ENCODE measurements around the gene GALNTL6.
"Not testable (repeated sequence)": the region's sequence is repeated elsewhere in the genome, so short reads cannot be mapped to it uniquely, and the experiment has no call there.

Gene GALNTL6

DNA sequence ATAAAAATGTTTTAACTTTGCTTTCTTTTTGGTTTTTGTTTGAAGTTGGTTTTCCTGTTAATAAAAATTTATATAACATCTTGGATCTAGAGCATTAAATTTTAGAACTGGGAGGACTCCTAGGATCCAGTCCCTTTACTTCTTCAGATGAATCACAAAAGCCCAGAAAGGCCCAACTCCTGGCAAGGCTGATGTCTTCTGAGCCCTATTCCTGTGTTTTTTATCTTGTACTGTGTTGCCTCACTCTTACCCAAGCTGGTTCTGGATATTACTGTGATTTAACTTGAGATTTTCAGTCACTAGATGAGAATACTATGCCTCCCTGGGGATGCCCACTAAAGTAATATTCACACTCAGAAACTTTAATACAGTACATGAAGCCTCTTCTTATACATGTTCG, 1228.3 kb downstream of the GALNTL6 start:
- Histone ChIP-seq H3K27me3 (ENCODE audit: control insufficient read depth in 1 of 2, insufficient read depth in 2 of 2, low read length in 2 of 2) (no peaks in the 10 kb centered on the region), H3K4me1 (ENCODE audit: control insufficient read depth, insufficient read depth, low read length) (no peaks in the 10 kb centered on the region), H3K36me3 (ENCODE audit: control insufficient read depth in 2 of 2, insufficient read depth in 2 of 2, low read length in 2 of 2) (no peaks in the 10 kb centered on the region), H3K4me3 (ENCODE audit: low read length in 2 of 2) (no peak overlapping the region), H3K9me3 (ENCODE audit: control insufficient read depth in 2 of 2, low read length in 2 of 2) (no peaks in the 10 kb centered on the region), H3K9ac (ENCODE audit: low read length in 2 of 2) (no peak overlapping the region), H3K27ac (ENCODE audit: low read length) (no peak overlapping the region)

DNA sequence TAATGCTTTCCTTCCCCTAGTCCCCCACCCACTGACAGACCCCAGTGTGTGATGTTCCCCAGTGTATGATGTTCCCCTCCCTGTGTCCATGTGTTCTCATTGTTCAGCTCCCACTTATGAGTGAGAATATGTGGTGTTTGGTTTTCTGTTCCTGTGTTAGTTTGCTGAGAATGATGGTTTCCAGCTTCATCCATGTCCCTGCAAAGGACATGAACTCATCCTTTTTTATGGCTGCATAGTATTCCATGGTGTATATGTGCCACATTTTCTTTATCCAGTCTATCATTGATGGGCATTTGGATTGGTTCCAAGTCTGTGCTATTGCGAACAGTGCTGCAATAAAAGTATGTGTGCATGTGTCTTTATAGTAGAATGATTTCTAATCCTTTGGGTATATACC, 1228.9 kb downstream of the GALNTL6 start:
- not testable (repeated sequence) for H3K27ac ChIP-seq (ENCODE audit: low read length); H3K9me3 ChIP-seq (ENCODE audit: control insufficient read depth in 2 of 2, low read length in 2 of 2); H3K4me1 ChIP-seq (ENCODE audit: control insufficient read depth, insufficient read depth, low read length); H3K36me3 ChIP-seq (ENCODE audit: control insufficient read depth in 2 of 2, insufficient read depth in 2 of 2, low read length in 2 of 2); H3K9ac ChIP-seq (ENCODE audit: low read length in 2 of 2); H3K27me3 ChIP-seq (ENCODE audit: control insufficient read depth in 1 of 2, insufficient read depth in 2 of 2, low read length in 2 of 2); H3K4me3 ChIP-seq (ENCODE audit: low read length in 2 of 2)

DNA sequence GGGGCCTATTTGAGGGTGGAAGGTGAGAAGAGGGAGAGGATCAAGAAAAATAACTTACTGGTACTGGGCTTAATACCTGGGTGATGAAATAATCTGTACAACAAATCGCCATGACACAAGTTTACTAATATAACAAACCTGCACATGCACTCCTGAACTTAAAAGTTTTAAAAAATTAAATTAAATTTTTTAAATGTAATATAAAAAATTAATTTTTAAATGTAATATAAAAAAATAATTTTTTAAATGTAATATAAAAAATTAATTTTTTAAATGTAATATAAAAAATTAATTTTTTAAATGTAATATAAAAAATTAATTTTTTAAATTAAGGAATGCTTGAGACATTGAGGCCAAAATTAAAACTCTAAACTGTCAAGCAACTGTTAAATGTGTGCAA, 1231.1 kb downstream of the GALNTL6 start:
- Histone ChIP-seq H3K27me3 (ENCODE audit: control insufficient read depth in 1 of 2, insufficient read depth in 2 of 2, low read length in 2 of 2) (no peaks in the 10 kb centered on the region), H3K9me3 (ENCODE audit: control insufficient read depth in 2 of 2, low read length in 2 of 2) (no peaks in the 10 kb centered on the region), H3K4me3 (ENCODE audit: low read length in 2 of 2) (no peak overlapping the region), H3K36me3 (ENCODE audit: control insufficient read depth in 2 of 2, insufficient read depth in 2 of 2, low read length in 2 of 2) (no peaks in the 10 kb centered on the region), H3K4me1 (ENCODE audit: control insufficient read depth, insufficient read depth, low read length) (no peaks in the 10 kb centered on the region), H3K27ac (ENCODE audit: low read length) (no peak overlapping the region), H3K9ac (ENCODE audit: low read length in 2 of 2) (no peak overlapping the region)

DNA sequence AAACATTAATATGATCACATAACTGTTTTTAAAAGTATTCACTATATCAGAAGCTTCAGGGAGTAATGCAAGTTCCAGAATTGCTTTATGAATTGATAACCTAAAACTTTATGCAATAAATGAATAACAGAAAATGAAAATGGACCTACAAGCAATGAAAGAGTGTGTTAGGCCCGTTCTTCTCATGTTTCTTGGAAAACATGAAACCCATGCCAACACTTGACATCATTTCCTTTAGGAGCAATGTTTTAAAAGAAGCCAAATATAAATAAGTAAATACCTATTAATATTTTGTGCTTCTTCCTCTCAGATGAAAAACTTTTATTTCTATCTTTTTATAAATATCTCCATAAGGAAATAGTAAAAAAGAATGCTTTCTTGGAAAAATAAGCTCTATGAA, 1232.4 kb downstream of the GALNTL6 start:
- H3K9me3 ChIP-seq (ENCODE audit: control insufficient read depth in 2 of 2, low read length in 2 of 2), result no peaks in the 10 kb centered on the region
- no peak overlapping the region for H3K9ac ChIP-seq (ENCODE audit: low read length in 2 of 2)
- H3K4me1 ChIP-seq (ENCODE audit: control insufficient read depth, insufficient read depth, low read length), result no peaks in the 10 kb centered on the region
- H3K36me3 ChIP-seq (ENCODE audit: control insufficient read depth in 2 of 2, insufficient read depth in 2 of 2, low read length in 2 of 2), result no peaks in the 10 kb centered on the region
- H3K27ac ChIP-seq (ENCODE audit: low read length), result no peak overlapping the region
- no peak overlapping the region for H3K4me3 ChIP-seq (ENCODE audit: low read length in 2 of 2)
- no peaks in the 10 kb centered on the region for H3K27me3 ChIP-seq (ENCODE audit: control insufficient read depth in 1 of 2, insufficient read depth in 2 of 2, low read length in 2 of 2)

DNA sequence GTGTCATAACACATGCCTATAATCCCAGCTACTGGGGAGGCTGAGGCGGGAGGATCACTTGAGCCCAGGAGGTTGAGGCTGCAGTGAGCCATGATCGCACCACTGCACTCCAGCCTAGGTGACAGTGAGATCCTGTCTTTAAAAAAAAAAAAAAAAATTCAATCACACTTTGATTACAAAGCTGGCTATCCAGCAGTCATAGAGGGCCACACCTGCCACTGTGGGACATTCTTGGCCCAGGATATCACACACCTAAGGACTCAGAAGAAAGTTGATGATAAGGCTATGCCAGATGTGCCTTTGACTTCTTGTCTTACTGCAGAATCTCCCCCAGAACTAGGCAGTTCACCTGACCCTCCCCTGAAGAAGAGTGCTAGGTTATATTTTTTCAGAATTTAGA, 1232.9 kb downstream of the GALNTL6 start:
- no peak overlapping the region for H3K9ac ChIP-seq (ENCODE audit: low read length in 2 of 2)
- H3K4me3 ChIP-seq (ENCODE audit: low read length in 2 of 2), result no peak overlapping the region
- no peak overlapping the region for H3K27ac ChIP-seq (ENCODE audit: low read length)
- H3K27me3 ChIP-seq (ENCODE audit: control insufficient read depth in 1 of 2, insufficient read depth in 2 of 2, low read length in 2 of 2), result no peaks in the 10 kb centered on the region
- no peaks in the 10 kb centered on the region for H3K4me1 ChIP-seq (ENCODE audit: control insufficient read depth, insufficient read depth, low read length)
- H3K36me3 ChIP-seq (ENCODE audit: control insufficient read depth in 2 of 2, insufficient read depth in 2 of 2, low read length in 2 of 2), result no peaks in the 10 kb centered on the region
- no peaks in the 10 kb centered on the region for H3K9me3 ChIP-seq (ENCODE audit: control insufficient read depth in 2 of 2, low read length in 2 of 2)

DNA sequence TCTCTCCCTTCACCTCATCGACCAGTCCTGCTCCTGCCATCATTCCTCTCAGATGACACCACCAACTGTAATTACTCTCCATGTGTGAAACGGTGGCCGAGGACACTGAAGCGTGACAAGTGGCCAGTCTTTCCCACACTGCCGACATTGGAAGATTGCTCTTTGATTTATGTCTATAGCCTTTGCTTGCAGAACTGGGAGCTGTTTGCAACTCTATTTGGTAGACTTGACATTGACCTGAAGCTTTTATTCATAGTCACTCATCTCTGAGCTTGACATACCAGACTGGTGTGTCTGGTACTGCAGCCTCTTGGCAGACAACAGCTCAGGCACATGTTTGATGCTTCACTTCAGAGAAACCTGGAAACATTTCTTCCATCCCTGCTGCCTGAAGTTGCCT, 1233.6 kb downstream of the GALNTL6 start:
- Histone ChIP-seq H3K4me1 (ENCODE audit: control insufficient read depth, insufficient read depth, low read length) (no peaks in the 10 kb centered on the region), H3K27ac (ENCODE audit: low read length) (no peak overlapping the region), H3K36me3 (ENCODE audit: control insufficient read depth in 2 of 2, insufficient read depth in 2 of 2, low read length in 2 of 2) (no peaks in the 10 kb centered on the region), H3K9ac (ENCODE audit: low read length in 2 of 2) (no peak overlapping the region), H3K9me3 (ENCODE audit: control insufficient read depth in 2 of 2, low read length in 2 of 2) (no peaks in the 10 kb centered on the region), H3K4me3 (ENCODE audit: low read length in 2 of 2) (no peak overlapping the region), H3K27me3 (ENCODE audit: control insufficient read depth in 1 of 2, insufficient read depth in 2 of 2, low read length in 2 of 2) (no peaks in the 10 kb centered on the region)

DNA sequence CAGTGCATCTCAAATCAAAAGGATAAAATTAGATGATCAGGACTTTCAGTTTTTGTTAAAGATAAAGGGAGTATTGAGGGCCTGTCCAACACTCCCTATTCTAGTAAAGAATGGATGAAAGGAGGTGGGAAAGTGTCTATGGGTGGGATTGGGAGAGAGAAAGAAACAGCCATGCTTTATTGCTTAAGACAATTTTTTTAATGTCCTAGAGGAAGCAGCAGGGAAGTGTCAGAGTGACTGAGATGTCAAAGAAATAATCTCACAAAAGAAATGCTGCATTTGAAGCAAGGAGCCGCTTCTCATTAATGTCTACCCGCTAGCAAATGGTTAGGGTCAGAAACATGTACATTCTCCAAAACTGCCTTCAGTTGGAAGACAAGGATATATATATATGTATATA, 1238.0 kb downstream of the GALNTL6 start:
- no peaks in the 10 kb centered on the region for H3K27me3 ChIP-seq (ENCODE audit: control insufficient read depth in 1 of 2, insufficient read depth in 2 of 2, low read length in 2 of 2)

DNA sequence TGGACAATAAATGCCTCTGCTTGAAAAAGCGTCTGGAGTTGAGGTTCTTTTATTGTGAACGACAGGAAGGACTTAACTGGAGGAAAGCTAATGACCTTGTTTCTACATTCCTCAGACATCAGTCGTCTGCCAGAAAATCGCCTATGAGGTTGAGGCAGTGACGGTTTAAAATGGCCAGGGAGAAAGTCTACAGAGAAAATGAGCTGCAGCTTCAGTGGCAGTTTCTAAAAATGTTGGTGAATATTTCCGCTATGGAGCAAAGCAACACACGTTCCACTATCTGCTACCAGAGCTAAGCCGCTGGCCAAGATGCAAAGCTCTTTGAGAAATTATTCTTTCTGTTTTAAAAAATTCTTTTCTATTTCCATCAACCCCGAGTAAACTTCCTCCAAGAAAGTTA, 1238.5 kb downstream of the GALNTL6 start:
- Histone ChIP-seq H3K4me3 (ENCODE audit: low read length in 2 of 2) (peak overlapping the region in 1 of 2 donors; percentile 50), H3K27ac (ENCODE audit: low read length) (no peak overlapping the region), H3K9ac (ENCODE audit: low read length in 2 of 2) (no peak overlapping the region), H3K4me1 (ENCODE audit: control insufficient read depth, insufficient read depth, low read length) (no peaks in the 10 kb centered on the region), H3K36me3 (ENCODE audit: control insufficient read depth in 2 of 2, insufficient read depth in 2 of 2, low read length in 2 of 2) (no peaks in the 10 kb centered on the region), H3K27me3 (ENCODE audit: control insufficient read depth in 1 of 2, insufficient read depth in 2 of 2, low read length in 2 of 2) (no peaks in the 10 kb centered on the region), H3K9me3 (ENCODE audit: control insufficient read depth in 2 of 2, low read length in 2 of 2) (no peaks in the 10 kb centered on the region)

More for the DNA sequence above, 1238.0 kb downstream of the GALNTL6 start:
- Histone ChIP-seq H3K9ac (ENCODE audit: low read length in 2 of 2) (no peak overlapping the region), H3K4me3 (ENCODE audit: low read length in 2 of 2) (no peak overlapping the region), H3K36me3 (ENCODE audit: control insufficient read depth in 2 of 2, insufficient read depth in 2 of 2, low read length in 2 of 2) (no peaks in the 10 kb centered on the region), H3K9me3 (ENCODE audit: control insufficient read depth in 2 of 2, low read length in 2 of 2) (no peaks in the 10 kb centered on the region), H3K4me1 (ENCODE audit: control insufficient read depth, insufficient read depth, low read length) (no peaks in the 10 kb centered on the region), H3K27ac (ENCODE audit: low read length) (no peak overlapping the region)

DNA sequence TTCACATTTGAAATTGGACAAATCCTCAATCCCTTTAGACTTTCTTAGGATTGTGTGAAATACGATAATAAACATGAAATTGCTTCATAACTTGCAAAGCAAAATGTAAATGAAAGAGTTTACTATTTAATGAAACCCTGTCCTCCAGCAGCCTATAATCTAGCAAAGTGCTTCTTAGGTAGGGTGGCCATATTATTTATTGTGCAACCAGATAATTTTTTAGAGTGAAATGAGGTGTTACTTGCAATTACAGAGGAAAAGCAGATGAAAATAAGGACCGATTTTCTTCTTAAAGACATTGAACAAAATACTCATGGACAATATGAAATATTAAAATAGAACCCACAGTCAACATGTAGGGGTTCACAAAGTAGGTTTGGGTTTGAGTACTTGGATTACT, 1239.2 kb downstream of the GALNTL6 start:
- no peaks in the 10 kb centered on the region for H3K36me3 ChIP-seq (ENCODE audit: control insufficient read depth in 2 of 2, insufficient read depth in 2 of 2, low read length in 2 of 2)
- H3K4me3 ChIP-seq (ENCODE audit: low read length in 2 of 2), result no peak overlapping the region
- H3K9me3 ChIP-seq (ENCODE audit: control insufficient read depth in 2 of 2, low read length in 2 of 2), result no peaks in the 10 kb centered on the region
- H3K27me3 ChIP-seq (ENCODE audit: control insufficient read depth in 1 of 2, insufficient read depth in 2 of 2, low read length in 2 of 2), result no peaks in the 10 kb centered on the region
- no peak overlapping the region for H3K27ac ChIP-seq (ENCODE audit: low read length)
- H3K4me1 ChIP-seq (ENCODE audit: control insufficient read depth, insufficient read depth, low read length), result no peaks in the 10 kb centered on the region
- H3K9ac ChIP-seq (ENCODE audit: low read length in 2 of 2), result no peak overlapping the region

DNA sequence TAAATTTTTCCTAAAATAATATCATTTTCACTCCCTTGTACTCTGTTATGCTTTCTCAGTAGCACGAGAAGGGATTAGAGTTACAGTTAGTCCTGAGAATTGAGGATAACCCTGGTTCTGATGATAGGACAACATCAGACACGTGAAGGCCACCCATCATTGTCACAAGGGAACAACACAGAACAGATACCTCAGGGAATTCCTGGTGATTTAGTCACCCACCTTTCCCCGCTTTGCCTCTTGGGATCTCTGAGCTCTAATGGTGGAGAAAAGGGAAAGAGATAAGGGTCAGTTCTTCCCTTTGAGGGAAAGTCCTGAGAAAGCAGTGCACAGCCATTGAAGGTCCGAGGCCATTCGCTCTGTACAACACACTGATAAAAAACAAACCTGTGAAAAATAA, 1243.1 kb downstream of the GALNTL6 start:
- no peaks in the 10 kb centered on the region for H3K36me3 ChIP-seq (ENCODE audit: control insufficient read depth in 2 of 2, insufficient read depth in 2 of 2, low read length in 2 of 2)
- no peaks in the 10 kb centered on the region for H3K9me3 ChIP-seq (ENCODE audit: control insufficient read depth in 2 of 2, low read length in 2 of 2)
- H3K27ac ChIP-seq (ENCODE audit: low read length), result no peak overlapping the region
- no peak overlapping the region for H3K9ac ChIP-seq (ENCODE audit: low read length in 2 of 2)
- no peaks in the 10 kb centered on the region for H3K4me1 ChIP-seq (ENCODE audit: control insufficient read depth, insufficient read depth, low read length)
- H3K27me3 ChIP-seq (ENCODE audit: control insufficient read depth in 1 of 2, insufficient read depth in 2 of 2, low read length in 2 of 2), result no peaks in the 10 kb centered on the region
- H3K4me3 ChIP-seq (ENCODE audit: low read length in 2 of 2), result no peak overlapping the region

DNA sequence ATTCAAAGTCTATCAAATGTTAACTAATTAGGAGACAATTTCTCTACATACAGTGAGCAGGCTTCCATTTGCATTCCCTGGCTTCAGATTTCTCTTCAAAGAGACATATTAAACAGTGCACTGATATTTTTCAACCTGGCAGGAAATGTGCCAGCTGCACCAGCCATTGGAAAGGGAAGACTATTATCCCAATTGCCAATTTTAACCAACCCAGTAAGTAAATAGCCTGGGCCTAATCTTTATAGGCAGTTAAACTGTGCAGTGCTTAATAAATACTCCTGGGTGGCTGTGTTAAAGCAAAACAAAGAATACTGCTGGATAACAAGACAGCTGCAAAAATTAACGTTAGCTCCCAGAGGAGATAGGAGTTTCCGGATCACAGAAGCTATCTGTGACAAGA, 1243.5 kb downstream of the GALNTL6 start:
- Histone ChIP-seq H3K27me3 (ENCODE audit: control insufficient read depth in 1 of 2, insufficient read depth in 2 of 2, low read length in 2 of 2) (no peaks in the 10 kb centered on the region), H3K4me1 (ENCODE audit: control insufficient read depth, insufficient read depth, low read length) (no peaks in the 10 kb centered on the region), H3K36me3 (ENCODE audit: control insufficient read depth in 2 of 2, insufficient read depth in 2 of 2, low read length in 2 of 2) (no peaks in the 10 kb centered on the region), H3K27ac (ENCODE audit: low read length) (no peak overlapping the region), H3K9me3 (ENCODE audit: control insufficient read depth in 2 of 2, low read length in 2 of 2) (no peaks in the 10 kb centered on the region), H3K4me3 (ENCODE audit: low read length in 2 of 2) (no peak overlapping the region), H3K9ac (ENCODE audit: low read length in 2 of 2) (no peak overlapping the region)

DNA sequence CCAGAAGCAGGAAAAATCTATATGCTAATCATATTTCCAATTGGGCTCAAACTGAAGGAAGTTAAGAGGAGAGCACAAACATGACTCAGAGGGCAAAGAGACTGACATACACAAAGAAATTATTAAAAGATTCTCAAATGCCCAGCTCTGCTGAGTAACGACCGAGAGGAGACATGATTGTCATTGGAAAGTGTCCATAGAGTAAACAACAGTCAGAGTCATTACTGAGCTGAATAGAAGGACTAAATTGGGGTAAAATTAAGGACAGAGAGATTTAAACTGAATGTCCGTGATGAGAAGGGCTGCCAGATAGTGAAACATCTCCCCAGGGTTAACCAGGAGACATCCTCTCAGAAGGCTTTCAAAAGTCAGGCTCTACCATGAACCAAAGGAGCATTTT, 1244.2 kb downstream of the GALNTL6 start:
- Histone ChIP-seq H3K9me3 (ENCODE audit: control insufficient read depth in 2 of 2, low read length in 2 of 2) (no peaks in the 10 kb centered on the region), H3K4me3 (ENCODE audit: low read length in 2 of 2) (peak overlapping the region in 1 of 2 donors; percentile 10), H3K27me3 (ENCODE audit: control insufficient read depth in 1 of 2, insufficient read depth in 2 of 2, low read length in 2 of 2) (no peaks in the 10 kb centered on the region), H3K9ac (ENCODE audit: low read length in 2 of 2) (no peak overlapping the region), H3K27ac (ENCODE audit: low read length) (no peak overlapping the region), H3K4me1 (ENCODE audit: control insufficient read depth, insufficient read depth, low read length) (no peaks in the 10 kb centered on the region), H3K36me3 (ENCODE audit: control insufficient read depth in 2 of 2, insufficient read depth in 2 of 2, low read length in 2 of 2) (no peaks in the 10 kb centered on the region)
